ES-I3 (cell line): Measurements from ENCODE around the gene PITPNM2.
"Not testable (repeated sequence)": the region's sequence is repeated elsewhere in the genome, so short reads cannot be mapped to it uniquely, and the experiment has no call there.

Experiments used
- H3K36me3 ChIP-seq: 2 replicates; pipeline ENCODE4 v1.6.1; 2013; ENCODE audit warnings: mild to moderate bottlenecking, low read length, control low read depth, moderate library complexity; ENCODE audit not compliant: insufficient read depth
- H3K4me1 ChIP-seq: 2 replicates; pipeline ENCODE4 v1.6.1; 2013; ENCODE audit warnings: mild to moderate bottlenecking, control low read depth, low read length; ENCODE audit not compliant: insufficient read depth
- H3K9ac ChIP-seq: 2 replicates; pipeline ENCODE4 v1.6.1; 2013; ENCODE audit warnings: low read depth, mild to moderate bottlenecking, low read length, moderate library complexity
- H3K9me3 ChIP-seq: 2 replicates; pipeline ENCODE4 v1.6.1; 2013; ENCODE audit warnings: mild to moderate bottlenecking, low read length, moderate library complexity; ENCODE audit not compliant: control insufficient read depth, insufficient read depth

PITPNM2 gene

GRCh38 chr12:123104809-123105208, 46.1 kb downstream of the PITPNM2 start:
- Histone ChIP-seq H3K9me3 (no peaks in the 10 kb centered on the region), H3K9ac (peak overlapping the region; percentile 17; the same call in 1 of the 2 replicates), H3K4me1 (peaks cover 54% of the 10 kb centered on the region), H3K36me3 (no peaks in the 10 kb centered on the region)

GRCh38 chr12:123104094-123104493, 46.8 kb downstream of the PITPNM2 start:
- H3K9me3 ChIP-seq, H3K9ac ChIP-seq, H3K36me3 ChIP-seq: not testable (repeated sequence)
- H3K4me1 ChIP-seq, result peaks cover 54% of the 10 kb centered on the region

DNA sequence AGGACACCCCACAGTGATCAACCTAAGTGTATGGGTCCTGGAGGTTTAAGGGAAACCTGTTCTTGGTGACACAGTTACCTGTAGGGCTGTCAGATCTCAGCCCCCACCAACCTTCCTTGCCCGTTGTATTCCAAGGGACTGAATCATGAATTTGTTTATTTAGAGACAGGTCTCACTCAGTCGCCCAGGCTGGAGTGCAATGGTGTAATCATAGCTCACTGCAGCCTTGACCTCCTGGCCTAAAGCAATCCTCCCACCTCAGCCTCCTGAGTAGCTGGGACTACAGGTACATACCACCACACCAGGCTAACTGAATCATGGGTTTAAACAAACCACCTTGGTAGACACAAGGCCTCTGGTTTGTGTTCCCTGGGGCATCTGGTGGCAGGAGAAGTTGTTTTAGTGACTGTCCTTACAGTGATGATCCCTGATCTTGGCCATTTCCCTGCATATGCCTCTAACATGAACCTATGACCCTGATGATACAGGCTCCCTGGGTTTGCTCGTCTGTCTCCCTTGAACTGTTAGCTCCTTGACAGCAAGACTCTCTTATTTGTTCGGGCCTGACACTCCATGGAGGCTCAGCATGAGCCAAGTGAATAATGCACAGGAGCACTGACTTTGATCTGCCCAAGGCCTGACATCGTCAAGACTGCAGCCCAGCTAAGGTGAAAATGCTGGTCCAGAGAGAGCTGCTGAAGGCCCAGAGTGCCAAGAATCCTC, 47.9 kb downstream of the PITPNM2 start:
- Histone ChIP-seq H3K36me3 (no peaks in the 10 kb centered on the region), H3K4me1 (peaks cover 60% of the 10 kb centered on the region), H3K9ac (no peak overlapping the region), H3K9me3 (no peaks in the 10 kb centered on the region)

DNA sequence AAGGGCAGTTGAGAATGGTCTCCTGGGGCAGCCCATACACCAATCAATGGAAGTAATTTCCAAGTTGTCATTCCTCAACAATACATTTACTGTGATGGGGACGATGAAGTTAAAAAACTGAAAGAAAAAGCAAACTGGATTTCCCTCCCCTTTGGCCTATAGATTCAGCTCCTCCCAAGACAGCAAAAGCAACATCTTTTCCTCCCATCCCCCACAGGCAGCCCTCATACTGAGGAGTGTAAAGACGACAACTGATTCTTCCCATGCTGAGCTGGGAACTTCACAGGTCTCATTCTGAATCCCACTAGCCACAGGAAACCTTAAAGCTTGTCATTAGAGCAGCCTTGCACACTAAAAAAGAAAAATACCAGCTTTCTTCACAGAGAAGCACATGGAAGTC, 48.5 kb downstream of the PITPNM2 start:
- H3K4me1 ChIP-seq, result peaks cover 55% of the 10 kb centered on the region
- no peaks in the 10 kb centered on the region for H3K9me3 ChIP-seq
- H3K9ac ChIP-seq, result no peak overlapping the region
- no peaks in the 10 kb centered on the region for H3K36me3 ChIP-seq

DNA sequence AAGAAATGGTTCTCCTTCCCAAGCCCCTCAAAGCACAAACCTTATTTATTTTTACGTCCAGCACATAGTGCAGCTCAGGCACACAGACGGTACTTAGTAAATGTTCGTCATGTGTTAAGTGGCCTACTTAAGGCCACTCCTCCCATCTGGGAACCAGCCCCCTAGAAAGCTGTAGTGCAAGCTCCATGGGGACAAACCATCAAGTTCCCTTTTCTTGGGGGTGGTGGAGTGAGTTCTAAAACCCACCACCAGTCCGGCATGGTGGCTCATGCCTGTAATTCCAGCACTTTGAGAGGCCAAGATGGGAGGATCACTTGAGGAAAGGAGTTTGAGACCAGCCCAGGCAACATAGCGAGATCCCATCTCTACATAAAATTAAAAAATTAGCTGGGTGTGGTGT, 49.4 kb downstream of the PITPNM2 start:
- H3K9ac ChIP-seq, result no peak overlapping the region
- H3K9me3 ChIP-seq, result no peaks in the 10 kb centered on the region
- H3K36me3 ChIP-seq, result no peaks in the 10 kb centered on the region
- peaks cover 47% of the 10 kb centered on the region for H3K4me1 ChIP-seq
